Fibroblast of villous mesenchyme (primary cell): ENCODE measurements around the gene DHX40. TPM values are rescaled to one million over a fixed set of nuclear protein-coding genes. Genes with fewer than 3 reads are reported as not detected.
"Not testable (repeated sequence)": the region's sequence is repeated elsewhere in the genome, so short reads cannot be mapped to it uniquely, and the experiment has no call there.

ENCODE experiments used
- DNase-seq: peaks from one replicate; pipeline ENCODE4 v3.0.0-alpha.2; 2010; ENCODE audit warnings: low read depth
- H3K4me3 ChIP-seq: 2 replicates; pipeline ENCODE4 v1.5.1; 2011; ENCODE audit warnings: low read depth, mild to moderate bottlenecking, low read length
- CTCF ChIP-seq: IDR thresholded peaks from 2 replicates; pipeline ENCODE4 v1.5.1; 2012; ENCODE audit warnings: low read depth, mild to moderate bottlenecking, low read length; ENCODE audit not compliant: insufficient read depth
- total RNA-seq: library from RNA; depleted of rRNA; stranded (reverse); fragments of >200 nt; gene quantifications from 2 replicates; pipeline ENCODE4 v1.2.3, GENCODE V29; 2012

The DHX40 gene
- total RNA-seq, 1 donor = 66.9 TPM

- peak; percentile 9 for DNase-seq
- H3K4me3 ChIP-seq = no peak overlapping the region
- peak; percentile 46 for TF ChIP-seq CTCF
Measured at GRCh38 chr17:59561042-59561441, 4.4 kb upstream of the DHX40 start.

GRCh38 chr17:59565959-59566324, 532 bp downstream of the DHX40 start:
- DNase-seq = peak; percentile 71
- peak overlapping the region; percentile 97 for H3K4me3 ChIP-seq
- TF ChIP-seq CTCF = no peak

- DNase-seq, H3K4me3 ChIP-seq: not testable (repeated sequence)
Measured at GRCh38 chr17:59569151-59569550, 3.7 kb downstream of the DHX40 start.

- DNase-seq = peak; percentile 44
- no peak for TF ChIP-seq CTCF
- no peak overlapping the region for H3K4me3 ChIP-seq
Measured at GRCh38 chr17:59572301-59572924, 7.0 kb downstream of the DHX40 start.

GRCh38 chr17:59584168-59584567, 18.8 kb downstream of the DHX40 start:
- not testable (repeated sequence) for H3K4me3 ChIP-seq, DNase-seq

- H3K4me3 ChIP-seq = no peak overlapping the region
- DNase-seq = no peak
- no peak for TF ChIP-seq CTCF
Measured at GRCh38 chr17:59600169-59600568, 34.8 kb downstream of the DHX40 start.

- no peak for DNase-seq
- TF ChIP-seq CTCF = no peak
- H3K4me3 ChIP-seq = no peak overlapping the region
Measured at GRCh38 chr17:59601130-59601529, 35.7 kb downstream of the DHX40 start.

- no peak overlapping the region for H3K4me3 ChIP-seq
- DNase-seq = no peak
- no peak for TF ChIP-seq CTCF
Measured at GRCh38 chr17:59607061-59607460, 41.7 kb downstream of the DHX40 start.
